B cell (primary cell): ENCODE measurements around the gene FEV. TPM values are rescaled to one million over a fixed set of nuclear protein-coding genes. Genes with fewer than 3 reads are reported as not detected.

Experiments
- ATAC-seq: fragments of 200-7000 bp; cut with Tn5 transposase; one replicate; pipeline ENCODE4 v1.10.0; 2021; ENCODE audit warnings: low read depth, mild to moderate bottlenecking, moderate number of reproducible peaks, moderate library complexity
- CTCF ChIA-PET: fragments of 350-600 bp; sonication (Branson Sonifier 250); formaldehyde crosslinking; loops from one replicate; lab custom pipeline; 2021; ENCODE audit warnings: antibody characterized with exemption, inconsistent platforms; lab: Charles Lee
- POLR2A ChIA-PET: fragments of 350-600 bp; sonication (Branson Sonifier 250); formaldehyde crosslinking; loops from one replicate; lab custom pipeline; 2021; ENCODE audit warnings: antibody characterized with exemption; lab: Charles Lee
- DNase-seq: peaks from one replicate; pipeline ENCODE4 v3.0.0; 2013
- H2AFZ ChIP-seq: 2 replicates; pipeline ENCODE4 v1.6.1; 2012; ENCODE audit warnings: mild to moderate bottlenecking, low read depth, low read length; ENCODE audit not compliant: insufficient read depth, poor library complexity, severe bottlenecking
- H3K27ac ChIP-seq, 2 donors: 1 replicate in 1 of 2; 2 replicates in 1 of 2; pipeline ENCODE4 v1.5.1; 2012 to 2013; ENCODE audit warnings: low read length in 2 of 2, mild to moderate bottlenecking in 2 of 2, moderate library complexity in 1 of 2
- H3K27me3 ChIP-seq, 4 experiments: fragments of 200-600 bp in 1 of 4; sonication (generic) in 1 of 4; replicated peaks in 1 of 4; 1 replicate in 2 of 4; 2 replicates in 2 of 4; pipeline versions ENCODE4 v1.6.1 to v1.7.0; 2013 to 2016; ENCODE audit warnings: low read length in 3 of 4, mild to moderate bottlenecking in 2 of 4, mixed read lengths in 1 of 4, moderate library complexity in 1 of 4; ENCODE audit not compliant: insufficient read depth in 4 of 4, control insufficient read depth in 3 of 4; ENCODE audit errors: control extremely low read depth in 1 of 4
- H3K36me3 ChIP-seq, 2 experiments: replicated peaks in 1 of 2; 1 replicate in 1 of 2; 2 replicates in 1 of 2; pipeline versions ENCODE4 v1.6.1 to v1.7.1; 2013; ENCODE audit warnings: low read length in 1 of 2; ENCODE audit not compliant: insufficient read depth in 2 of 2, control insufficient read depth in 1 of 2; ENCODE audit errors: control extremely low read depth in 1 of 2, extremely low read depth in 1 of 2
- H3K4me1 ChIP-seq, 2 donors: fragments of 200-600 bp in 1 of 2; sonication (generic) in 1 of 2; 1 replicate in 1 of 2; 2 replicates in 1 of 2; pipeline versions ENCODE4 v1.5.1 to v1.6.1; 2013 to 2017; ENCODE audit warnings: low read length in 2 of 2; ENCODE audit not compliant: control insufficient read depth in 2 of 2, insufficient read depth in 2 of 2
- H3K4me2 ChIP-seq: replicated peaks from 2 replicates; pipeline ENCODE3; 2012; ENCODE audit warnings: mild to moderate bottlenecking, low read depth, low read length; ENCODE audit not compliant: poor library complexity, severe bottlenecking
- H3K4me3 ChIP-seq, 5 experiments: fragments of 200-600 bp in 1 of 5; sonication (generic) in 1 of 5; 1 replicate in 3 of 5; 2 replicates in 2 of 5; pipeline versions ENCODE4 v1.5.1 to v1.7.0; 2011 to 2016; ENCODE audit warnings: low read length in 4 of 5, mild to moderate bottlenecking in 4 of 5, low read depth in 2 of 5, control low read depth in 1 of 5, moderate library complexity in 1 of 5; ENCODE audit not compliant: insufficient read depth in 1 of 5; ENCODE audit errors: control extremely low read depth in 1 of 5, extremely low read depth in 1 of 5
- H3K79me2 ChIP-seq: fragments of 200-600 bp; sonication (generic); one replicate; pipeline ENCODE4 v1.6.0; 2016; ENCODE audit warnings: low read length; ENCODE audit not compliant: control insufficient read depth, insufficient read depth
- H3K9ac ChIP-seq: fragments of 200-600 bp; sonication (generic); 2 replicates; pipeline ENCODE4 v1.6.1; 2017; ENCODE audit warnings: mild to moderate bottlenecking, low read length, moderate library complexity
- H3K9me3 ChIP-seq, 3 donors: one replicate each; pipeline versions ENCODE4 v1.6.1 to v1.7.1; 2013; ENCODE audit warnings: low read length in 2 of 3; ENCODE audit not compliant: control insufficient read depth in 2 of 3, insufficient read depth in 1 of 3; ENCODE audit errors: control extremely low read depth in 1 of 3
- H4K20me1 ChIP-seq: 2 replicates; pipeline ENCODE4 v1.6.0; 2012; ENCODE audit warnings: mild to moderate bottlenecking, low read length; ENCODE audit not compliant: insufficient read depth, control insufficient read depth, poor library complexity, severe bottlenecking
- H3K27ac Mint-ChIP-seq: one replicate; pipeline ENCODE4 v1.8.0; 2021; ENCODE audit warnings: mixed read lengths
- H3K27me3 Mint-ChIP-seq: one replicate; pipeline ENCODE4 v1.8.0; 2021; ENCODE audit warnings: mixed read lengths
- H3K4me1 Mint-ChIP-seq: one replicate; pipeline ENCODE4 v1.8.0; 2021; ENCODE audit warnings: mixed read lengths
- H3K4me3 Mint-ChIP-seq: one replicate; pipeline ENCODE4 v1.8.0; 2021; ENCODE audit warnings: mixed read lengths
- H3K9me3 Mint-ChIP-seq: one replicate; pipeline ENCODE4 v1.8.0; 2022; ENCODE audit warnings: mixed read lengths; ENCODE audit not compliant: insufficient read depth
- CTCF ChIP-seq: fragments of 200-600 bp; IDR thresholded peaks from one replicate; pipeline ENCODE4 v1.8.0; 2022; ENCODE audit warnings: antibody characterized with exemption, mild to moderate bottlenecking
- EZH2 ChIP-seq: IDR thresholded peaks from 2 replicates; pipeline ENCODE4 v1.6.1; 2012; ENCODE audit warnings: borderline replicate concordance, low read depth, mild to moderate bottlenecking, moderate library complexity, low read length; ENCODE audit not compliant: insufficient read depth, poor library complexity, severe bottlenecking
- WGBS: methylation state at CpG from one replicate; pipeline ENCODE4 v1.1.5; 2013; ENCODE audit warnings: missing lambda C conversion rate; ENCODE audit not compliant: insufficient coverage; 5-methylcytosine and 5-hydroxymethylcytosine counted together
- intact Hi-C: fragments of 100-400 bp; cut with micrococcal nuclease; formaldehyde crosslinking; loops from one replicate; pipeline ENCODE4 v1.10.0; 2022
- polyA plus RNA-seq: library from polyadenylated mRNA; depleted of rRNA; stranded (reverse); fragments of >200 nt; gene quantifications from 2 replicates; pipeline ENCODE4 v1.2.3, GENCODE V29; 2012
- total RNA-seq, 2 donors: library from RNA; stranded (reverse); fragments of 120-200 nt in 1 of 2; gene quantifications; 1 replicate in 1 of 2; 2 replicates in 1 of 2; pipeline versions ENCODE4 v1.2.3 to v1.2.4, GENCODE V29; 2013 to 2022

Gene FEV
- total and polyA plus RNA-seq, 2 donors (not counting 1 experiment from before 2014, with no cell fraction given), result not detected

GRCh38 chr2:218991674-218992168 is 6.7 kb upstream of the FEV start:
- Histone ChIP-seq H2AFZ (no peak overlapping the region), H3K27me3 (peaks cover 0 to 97% (median 71%) of the 10 kb centered on the region in 4 experiments), H3K4me1 (peaks cover 27 to 42% of the 10 kb centered on the region in 2 donors), H3K4me3 (no peak overlapping the region), H3K27ac (no peak overlapping the region), H4K20me1 (no peaks in the 10 kb centered on the region), H3K4me2 (no peak overlapping the region), H3K36me3 (no peaks in the 10 kb centered on the region), H3K79me2 (no peaks in the 10 kb centered on the region), H3K9ac (no peak overlapping the region), H3K9me3 (peaks cover 0 to 41% (median 0%) of the 10 kb centered on the region in 3 donors)
- 12% methylated on average over 12 of the region's 13 CpGs for WGBS
- Mint-ChIP-seq H3K4me3 (no peak overlapping the region), H3K9me3 (no peaks in the 10 kb centered on the region), H3K4me1 (peaks cover 15% of the 10 kb centered on the region), H3K27ac (no peak overlapping the region), H3K27me3 (peaks cover 73% of the 10 kb centered on the region)
- POLR2A ChIA-PET, result no interaction called here
- DNase-seq (no peak), ATAC-seq (no peak)
- CTCF ChIA-PET, result interaction anchor here (1.2 kb wide), 1 partner anchor 21 kb away, joined by 4 read pairs; no protein-coding TSS in a partner anchor
- intact Hi-C loops, result loop anchor here (10.0 kb wide), 1 partner anchor 63 kb away; no protein-coding TSS in a partner anchor
- TF ChIP-seq EZH2 (no peak), CTCF (no peak)

GRCh38 chr2:218990612-218991011 is 5.6 kb upstream of the FEV start:
- H3K4me2 ChIP-seq, result no peak overlapping the region
- H3K9ac ChIP-seq, result no peak overlapping the region
- no peaks in the 10 kb centered on the region for H3K79me2 ChIP-seq
- no peaks in the 10 kb centered on the region for H4K20me1 ChIP-seq
- intact Hi-C loops, result loop anchor here (10.0 kb wide), 1 partner anchor 64 kb away; no protein-coding TSS in a partner anchor
- POLR2A ChIA-PET, result no interaction called here
- H3K27me3 ChIP-seq, result peaks cover 0 to 97% (median 66%) of the 10 kb centered on the region in 4 experiments
- Mint-ChIP-seq H3K4me3 (no peak overlapping the region), H3K4me1 (peaks cover 13% of the 10 kb centered on the region), H3K9me3 (no peaks in the 10 kb centered on the region), H3K27ac (no peak overlapping the region), H3K27me3 (peaks cover 77% of the 10 kb centered on the region)
- CTCF ChIA-PET, result interaction anchor here (1.3 kb wide), 1 partner anchor 39 kb away, joined by 3 read pairs; no protein-coding TSS in a partner anchor
- WGBS, result 12% methylated on average over 6 of the region's 6 CpGs
- H3K4me3 ChIP-seq, result no peak overlapping the region
- no peak overlapping the region for H3K27ac ChIP-seq
- TF ChIP-seq EZH2 (no peak), CTCF (no peak)
- no peak for ATAC-seq
- no peak overlapping the region for H2AFZ ChIP-seq
- H3K36me3 ChIP-seq, result no peaks in the 10 kb centered on the region
- H3K9me3 ChIP-seq, result peaks cover 0 to 31% (median 0%) of the 10 kb centered on the region in 3 donors
- H3K4me1 ChIP-seq, result peaks cover 18 to 43% of the 10 kb centered on the region in 2 donors
- no peak for DNase-seq
